Measurements from ENCODE around the gene FUT6.
"Not testable (repeated sequence)": the region's sequence is repeated elsewhere in the genome, so short reads cannot be mapped to it uniquely, and the experiment has no call there.

FUT6 gene

DNA sequence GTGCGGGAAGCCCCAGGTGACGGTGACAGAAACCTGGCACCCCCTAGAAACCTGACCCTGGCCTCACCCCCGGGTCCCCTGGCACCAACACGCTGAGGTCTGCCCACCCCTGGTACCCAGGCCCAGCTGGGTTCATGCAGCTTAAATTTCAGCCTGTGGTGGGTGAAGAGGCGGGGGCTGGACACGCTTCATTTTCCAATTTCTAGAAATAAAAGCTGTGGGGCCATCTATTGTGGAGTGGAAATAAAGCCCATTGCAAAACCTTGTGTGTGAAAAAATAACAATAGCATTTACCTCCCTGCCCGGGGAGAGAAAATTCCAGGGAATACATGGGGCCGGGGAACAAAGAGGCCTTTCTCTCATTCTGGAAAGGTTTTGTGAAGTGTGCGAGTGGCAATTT, 38.4 kb upstream of the FUT6 start:
- no peak overlapping the region for H3K4me3 ChIP-seq (replicated peaks; ENCODE audit: low read depth, low read length)
- no peak for DNase-seq (ENCODE audit: extremely low read depth, low read depth)
- TF ChIP-seq, protein P1, sequence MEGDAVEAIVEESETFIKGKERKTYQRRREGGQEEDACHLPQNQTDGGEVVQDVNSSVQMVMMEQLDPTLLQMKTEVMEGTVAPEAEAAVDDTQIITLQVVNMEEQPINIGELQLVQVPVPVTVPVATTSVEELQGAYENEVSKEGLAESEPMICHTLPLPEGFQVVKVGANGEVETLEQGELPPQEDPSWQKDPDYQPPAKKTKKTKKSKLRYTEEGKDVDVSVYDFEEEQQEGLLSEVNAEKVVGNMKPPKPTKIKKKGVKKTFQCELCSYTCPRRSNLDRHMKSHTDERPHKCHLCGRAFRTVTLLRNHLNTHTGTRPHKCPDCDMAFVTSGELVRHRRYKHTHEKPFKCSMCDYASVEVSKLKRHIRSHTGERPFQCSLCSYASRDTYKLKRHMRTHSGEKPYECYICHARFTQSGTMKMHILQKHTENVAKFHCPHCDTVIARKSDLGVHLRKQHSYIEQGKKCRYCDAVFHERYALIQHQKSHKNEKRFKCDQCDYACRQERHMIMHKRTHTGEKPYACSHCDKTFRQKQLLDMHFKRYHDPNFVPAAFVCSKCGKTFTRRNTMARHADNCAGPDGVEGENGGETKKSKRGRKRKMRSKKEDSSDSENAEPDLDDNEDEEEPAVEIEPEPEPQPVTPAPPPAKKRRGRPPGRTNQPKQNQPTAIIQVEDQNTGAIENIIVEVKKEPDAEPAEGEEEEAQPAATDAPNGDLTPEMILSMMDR (IDR thresholded peaks at IDR 0.05; ENCODE audit: low read depth, low read length, missing control alignments): no peak

GRCh38 chr19:5877427-5877826, 37.9 kb upstream of the FUT6 start:
- no peak for DNase-seq (ENCODE audit: extremely low read depth, low read depth)
- TF ChIP-seq, protein P1 (IDR thresholded peaks at IDR 0.05; ENCODE audit: low read depth, low read length, missing control alignments): no peak

GRCh38 chr19:5874496-5874895, 35.0 kb upstream of the FUT6 start:
- not testable (repeated sequence) for DNase-seq (ENCODE audit: extremely low read depth, low read depth)

More at GRCh38 chr19:5877427-5877826, 37.9 kb upstream of the FUT6 start:
- no peak overlapping the region for H3K4me3 ChIP-seq (replicated peaks; ENCODE audit: low read depth, low read length)

GRCh38 chr19:5873617-5874199, 34.2 kb upstream of the FUT6 start:
- no peak overlapping the region for H3K4me3 ChIP-seq (replicated peaks; ENCODE audit: low read depth, low read length)
- DNase-seq (ENCODE audit: extremely low read depth, low read depth): no peak
- TF ChIP-seq, protein P1 (IDR thresholded peaks at IDR 0.05; ENCODE audit: low read depth, low read length, missing control alignments): no peak

More at GRCh38 chr19:5874496-5874895, 35.0 kb upstream of the FUT6 start:
- H3K4me3 ChIP-seq (replicated peaks; ENCODE audit: low read depth, low read length): not testable (repeated sequence)

- TF ChIP-seq, protein P1 (IDR thresholded peaks at IDR 0.05; ENCODE audit: low read depth, low read length, missing control alignments): no peak
- no peak for DNase-seq (ENCODE audit: extremely low read depth, low read depth)
- no peak overlapping the region for H3K4me3 ChIP-seq (replicated peaks; ENCODE audit: low read depth, low read length)
These were observed 31.5 kb upstream of the FUT6 start for GRCh38 chr19:5870986-5871394.

GRCh38 chr19:5867201-5868136, 28.0 kb upstream of the FUT6 start:
- no peak overlapping the region for H3K4me3 ChIP-seq (replicated peaks; ENCODE audit: low read depth, low read length)
- TF ChIP-seq, protein P1 (IDR thresholded peaks at IDR 0.05; ENCODE audit: low read depth, low read length, missing control alignments): no peak
- DNase-seq (ENCODE audit: extremely low read depth, low read depth): no peak

DNA sequence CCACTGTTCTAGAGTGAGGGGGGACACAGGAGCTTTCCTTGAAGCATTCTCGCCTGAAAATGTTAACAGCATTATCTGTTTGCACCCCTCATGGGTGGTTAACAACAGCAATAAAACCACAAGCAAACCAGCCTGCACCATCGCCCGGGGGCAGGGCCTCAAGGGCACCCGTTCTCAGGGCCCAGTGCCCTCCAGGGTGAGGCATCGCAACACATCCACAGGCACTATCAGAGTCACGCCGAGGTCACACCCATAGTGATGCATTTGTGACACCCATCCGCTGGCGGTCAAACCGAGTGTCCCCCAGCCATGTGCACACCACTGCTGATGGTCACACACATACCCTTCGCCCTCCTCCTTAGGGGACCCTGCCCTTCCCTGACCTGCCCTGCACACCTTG, 26.3 kb upstream of the FUT6 start:
- DNase-seq (ENCODE audit: extremely low read depth, low read depth): no peak
- TF ChIP-seq, protein P1 (IDR thresholded peaks at IDR 0.05; ENCODE audit: low read depth, low read length, missing control alignments): no peak
- H3K4me3 ChIP-seq (replicated peaks; ENCODE audit: low read depth, low read length): no peak overlapping the region

All from HFF-Myc (cell line).